Activated CD8-positive, alpha-beta memory T cell treated with anti-CD3 and anti-CD28 coated beads, Interleukin-2, amount 10 ng/mL, durations not matched to agents 7 days and 5 days (primary cell): ENCODE data around the gene YOD1. TPM values are rescaled to one million over a fixed set of nuclear protein-coding genes. Genes with fewer than 3 reads are reported as not detected.

ENCODE experiments used
- ATAC-seq: fragments of 150-1000 bp; cut with Tn5 transposase; one replicate; pipeline ENCODE4 v1.10.0; 2021; ENCODE audit warnings: moderate library complexity
- CTCF ChIA-PET: fragments of 350-600 bp; sonication (Branson Sonifier 250); formaldehyde crosslinking; loops from one replicate; lab custom pipeline; 2021; ENCODE audit warnings: antibody characterized with exemption; lab: Charles Lee
- DNase-seq: peaks from one replicate; pipeline ENCODE4 v3.0.0-alpha.2; 2020
- H3K27ac Mint-ChIP-seq: one replicate; pipeline ENCODE4 v1.8.0; 2021; ENCODE audit warnings: mild to moderate bottlenecking, mixed read lengths
- H3K27me3 Mint-ChIP-seq: one replicate; pipeline ENCODE4 v1.8.0; 2021; ENCODE audit warnings: mixed read lengths
- H3K36me3 Mint-ChIP-seq: one replicate; pipeline ENCODE4 v1.8.0; 2021; ENCODE audit warnings: mild to moderate bottlenecking, mixed read lengths
- H3K4me1 Mint-ChIP-seq: one replicate; pipeline ENCODE4 v1.8.0; 2021; ENCODE audit warnings: mixed read lengths
- H3K4me3 Mint-ChIP-seq: one replicate; pipeline ENCODE4 v1.8.0; 2021; ENCODE audit warnings: mild to moderate bottlenecking, moderate library complexity, mixed read lengths
- H3K9me3 Mint-ChIP-seq: one replicate; pipeline ENCODE4 v1.8.0; 2022; ENCODE audit warnings: low read depth, mixed read lengths
- total RNA-seq, 2 experiments: library from RNA; stranded (reverse); gene quantifications; one replicate each; pipeline ENCODE4 v1.2.3, GENCODE V29; 2021

Gene YOD1
- total RNA-seq, 2 experiments from 2014 or later = 8.7 to 9.7 TPM

GRCh38 chr1:207081088-207081487, 30.1 kb upstream of the YOD1 start:
- CTCF ChIA-PET = interaction anchor here (0.9 to 5.8 kb wide), 9 partner anchors 9 to 418 kb away, joined by 3 to 47 read pairs (median 6); partner anchors contain the start of gene PFKFB2
- Mint-ChIP-seq H3K36me3 (no peaks in the 10 kb centered on the region), H3K4me3 (no peak overlapping the region), H3K9me3 (no peaks in the 10 kb centered on the region), H3K4me1 (peaks cover 16% of the 10 kb centered on the region), H3K27me3 (peaks cover 36% of the 10 kb centered on the region), H3K27ac (no peak overlapping the region)
- ATAC-seq (no peak), DNase-seq (no peak)

- DNase-seq (no peak), ATAC-seq (no peak)
- Mint-ChIP-seq H3K27me3 (peaks cover 35% of the 10 kb centered on the region), H3K9me3 (no peaks in the 10 kb centered on the region), H3K4me3 (no peak overlapping the region), H3K4me1 (peaks cover 10% of the 10 kb centered on the region), H3K36me3 (peaks cover 1% of the 10 kb centered on the region), H3K27ac (no peak overlapping the region)
- CTCF ChIA-PET = interaction anchor here (1.0 to 3.4 kb wide), 11 partner anchors 9 to 420 kb away, joined by 3 to 27 read pairs (median 6); partner anchors contain the start of gene PFKFB2
These were observed 28.8 kb upstream of the YOD1 start for GRCh38 chr1:207079706-207080241.

GRCh38 chr1:207078578-207079132, 27.6 kb upstream of the YOD1 start:
- no peak overlapping the region for H3K27ac Mint-ChIP-seq
- CTCF ChIA-PET = interaction anchor here (0.6 to 3.4 kb wide), 12 partner anchors 10 to 337 kb away, joined by 3 to 27 read pairs (median 4); partner anchors contain the start of gene PFKFB2
- no peak for DNase-seq
- peaks cover 2% of the 10 kb centered on the region for H3K4me1 Mint-ChIP-seq
- peaks cover 32% of the 10 kb centered on the region for H3K27me3 Mint-ChIP-seq
- peaks cover 1% of the 10 kb centered on the region for H3K36me3 Mint-ChIP-seq
- no peak overlapping the region for H3K4me3 Mint-ChIP-seq
- ATAC-seq = no peak
- H3K9me3 Mint-ChIP-seq = no peaks in the 10 kb centered on the region

- Mint-ChIP-seq H3K27ac (no peak overlapping the region), H3K36me3 (peaks cover 1% of the 10 kb centered on the region), H3K27me3 (peaks cover 24% of the 10 kb centered on the region), H3K9me3 (no peaks in the 10 kb centered on the region), H3K4me3 (no peak overlapping the region), H3K4me1 (peaks cover 2% of the 10 kb centered on the region)
- peak; percentile 87 for ATAC-seq
- peak; percentile 76 for DNase-seq
- CTCF ChIA-PET = interaction anchor here (0.6 to 3.4 kb wide), 13 partner anchors 9 to 338 kb away, joined by 3 to 27 read pairs (median 4); partner anchors contain the start of gene PFKFB2
These were observed 26.7 kb upstream of the YOD1 start for GRCh38 chr1:207077470-207078377.

- peaks cover 1% of the 10 kb centered on the region for H3K36me3 Mint-ChIP-seq
These were observed 26.0 kb upstream of the YOD1 start for GRCh38 chr1:207077012-207077411.

GRCh38 chr1:207076181-207076955, 25.4 kb upstream of the YOD1 start:
- Mint-ChIP-seq H3K27ac (no peak overlapping the region), H3K4me1 (peaks cover 6% of the 10 kb centered on the region), H3K4me3 (no peak overlapping the region), H3K9me3 (no peaks in the 10 kb centered on the region), H3K36me3 (peaks cover 1% of the 10 kb centered on the region), H3K27me3 (peaks cover 12% of the 10 kb centered on the region)
- DNase-seq (no peak), ATAC-seq (no peak)
- CTCF ChIA-PET = interaction anchor here (0.9 to 1.7 kb wide), 12 partner anchors 8 to 331 kb away, joined by 3 to 10 read pairs (median 4); partner anchors contain the start of gene PFKFB2

More at GRCh38 chr1:207077012-207077411, 26.0 kb upstream of the YOD1 start:
- Mint-ChIP-seq H3K27me3 (peaks cover 17% of the 10 kb centered on the region), H3K4me1 (peaks cover 3% of the 10 kb centered on the region), H3K27ac (no peak overlapping the region), H3K4me3 (no peak overlapping the region), H3K9me3 (no peaks in the 10 kb centered on the region)
- DNase-seq (no peak), ATAC-seq (no peak)
- CTCF ChIA-PET = interaction anchor here (0.6 to 1.7 kb wide), 5 partner anchors 13 to 94 kb away, joined by 3 to 5 read pairs (median 4); no protein-coding TSS in a partner anchor

- no peak for DNase-seq
- H3K4me1 Mint-ChIP-seq = peaks cover 27% of the 10 kb centered on the region
- CTCF ChIA-PET = interaction anchor here (1.2 to 1.7 kb wide), 4 partner anchors 10 to 27 kb away, joined by 3 to 4 read pairs (median 4); partner anchors contain the start of gene PFKFB2
- peaks cover 3% of the 10 kb centered on the region for H3K36me3 Mint-ChIP-seq
- no peak for ATAC-seq
- no peaks in the 10 kb centered on the region for H3K9me3 Mint-ChIP-seq
- H3K27me3 Mint-ChIP-seq = peaks cover 8% of the 10 kb centered on the region
- H3K4me3 Mint-ChIP-seq = no peak overlapping the region
- no peak overlapping the region for H3K27ac Mint-ChIP-seq
These were observed 23.2 kb upstream of the YOD1 start for GRCh38 chr1:207073906-207074820.

GRCh38 chr1:207072233-207072632, 21.2 kb upstream of the YOD1 start:
- CTCF ChIA-PET = interaction anchor here (1.1 to 2.5 kb wide), 5 partner anchors 12 to 333 kb away, joined by 3 to 10 read pairs (median 8); partner anchors contain the start of gene PFKFB2
- H3K27me3 Mint-ChIP-seq = peaks cover 8% of the 10 kb centered on the region
- no peak for ATAC-seq
- peaks cover 4% of the 10 kb centered on the region for H3K36me3 Mint-ChIP-seq
- no peak overlapping the region for H3K4me3 Mint-ChIP-seq
- no peak overlapping the region for H3K27ac Mint-ChIP-seq
- H3K4me1 Mint-ChIP-seq = peaks cover 28% of the 10 kb centered on the region
- DNase-seq = no peak
- H3K9me3 Mint-ChIP-seq = no peaks in the 10 kb centered on the region

GRCh38 chr1:207071426-207071825, 20.4 kb upstream of the YOD1 start:
- no peak for ATAC-seq
- no peak overlapping the region for H3K4me3 Mint-ChIP-seq
- H3K9me3 Mint-ChIP-seq = no peaks in the 10 kb centered on the region
- CTCF ChIA-PET = interaction anchor here (0.8 to 2.5 kb wide), 10 partner anchors 9 to 430 kb away, joined by 3 to 10 read pairs (median 6); partner anchors contain the start of genes CD55 and PFKFB2
- H3K27me3 Mint-ChIP-seq = peaks cover 5% of the 10 kb centered on the region
- no peak for DNase-seq
- peaks cover 28% of the 10 kb centered on the region for H3K4me1 Mint-ChIP-seq
- H3K36me3 Mint-ChIP-seq = peaks cover 4% of the 10 kb centered on the region
- H3K27ac Mint-ChIP-seq = no peak overlapping the region

- ATAC-seq (peak; percentile 77), DNase-seq (peak; percentile 80)
- CTCF ChIA-PET = interaction anchor here (0.8 to 2.5 kb wide), 9 partner anchors 9 to 431 kb away, joined by 3 to 10 read pairs (median 7); partner anchors contain the start of genes CD55 and PFKFB2
- Mint-ChIP-seq H3K27me3 (peaks cover 2% of the 10 kb centered on the region), H3K9me3 (no peaks in the 10 kb centered on the region), H3K4me1 (peaks cover 28% of the 10 kb centered on the region), H3K27ac (peak overlapping the region; percentile 65), H3K4me3 (no peak overlapping the region), H3K36me3 (peaks cover 3% of the 10 kb centered on the region)
These were observed 19.8 kb upstream of the YOD1 start for GRCh38 chr1:207070811-207071210.

GRCh38 chr1:207069858-207070506, 19.0 kb upstream of the YOD1 start:
- Mint-ChIP-seq H3K9me3 (no peaks in the 10 kb centered on the region), H3K27me3 (peaks cover 2% of the 10 kb centered on the region), H3K27ac (peak overlapping the region; percentile 53), H3K4me3 (no peak overlapping the region), H3K4me1 (peaks cover 28% of the 10 kb centered on the region), H3K36me3 (peaks cover 3% of the 10 kb centered on the region)
- CTCF ChIA-PET = interaction anchor here (0.9 to 2.5 kb wide), 6 partner anchors 13 to 335 kb away, joined by 3 to 9 read pairs (median 6); partner anchors contain the start of gene CD55
- no peak for ATAC-seq
- no peak for DNase-seq
